HEK293T (cell line): ENCODE results near the gene NPY4R.

Source experiments
- FOXK2 ChIP-seq: fragments of 450-650 bp; IDR thresholded peaks from 2 replicates; pipeline ENCODE4 v1.6.1; 2016; ENCODE audit warnings: mild to moderate bottlenecking
- NFRKB ChIP-seq: fragments of 450-650 bp; IDR thresholded peaks from 2 replicates; pipeline ENCODE4 v1.6.1; 2016; ENCODE audit warnings: mild to moderate bottlenecking, moderate library complexity
- TARDBP ChIP-seq: fragments of 450-650 bp; IDR thresholded peaks from 2 replicates; pipeline ENCODE4 v1.6.1; 2016

DNA sequence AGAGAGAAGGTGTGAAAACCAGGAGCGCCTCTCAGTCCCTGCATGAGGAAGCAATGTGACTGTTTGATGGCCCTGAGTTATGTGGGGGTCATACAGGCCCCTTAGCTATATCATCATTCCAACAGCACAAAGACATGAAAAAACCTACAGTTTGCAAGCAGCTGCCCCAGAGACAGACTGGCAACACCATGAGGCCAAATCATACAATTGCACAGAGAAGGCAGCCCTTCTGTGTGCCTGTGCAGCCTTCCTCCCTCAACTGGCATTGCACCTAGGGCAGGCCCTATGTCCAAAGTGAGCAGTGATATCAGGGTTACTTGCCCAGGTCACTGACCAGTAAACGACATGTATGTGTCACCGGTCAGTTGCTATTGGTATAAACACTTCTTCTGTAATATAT is 49.1 kb upstream of the NPY4R start:
- TF ChIP-seq NFRKB: no peak
- TF ChIP-seq TARDBP: no peak
- TF ChIP-seq FOXK2: no peak
